ENCODE results near the gene UBE2A.

GRCh38 chrX:119541188-119541587 is 33.2 kb upstream of the UBE2A start:
- TF ChIP-seq POLR2A (IDR thresholded peaks at IDR 0.05; ENCODE audit: low read depth, low read length) (no peak), POLR2AphosphoS5 (IDR thresholded peaks at IDR 0.05; ENCODE audit: low read depth, low read length) (no peak)
